Neural cell (in vitro differentiated cells): ENCODE results near the gene TCF25.

Experiments used
- CTCF ChIP-seq: fragments of 450-650 bp; IDR thresholded peaks from 2 replicates; pipeline ENCODE4 v1.5.1; 2014; ENCODE audit warnings: antibody characterized with exemption, mild to moderate bottlenecking, moderate library complexity; ENCODE audit not compliant: poor library complexity, severe bottlenecking
- RAD21 ChIP-seq: fragments of 450-650 bp; conservative IDR thresholded peaks from 2 replicates; pipeline ENCODE4 v1.6.1; 2014; ENCODE audit warnings: antibody characterized with exemption, mild to moderate bottlenecking, moderate library complexity
- REST ChIP-seq: IDR thresholded peaks from 2 replicates; pipeline ENCODE4 v1.6.1; 2012; ENCODE audit warnings: borderline replicate concordance
- SMC3 ChIP-seq: fragments of 450-650 bp; conservative IDR thresholded peaks from 2 replicates; pipeline ENCODE4 v1.6.1; 2014; ENCODE audit warnings: antibody characterized with exemption, mild to moderate bottlenecking, moderate library complexity; ENCODE audit not compliant: poor library complexity

- TF ChIP-seq CTCF (no peak), REST (no peak), RAD21 (no peak), SMC3 (no peak)
Measured at GRCh38 chr16:89858973-89859614, 14.3 kb upstream of the TCF25 start.
